Measurements from ENCODE around the gene SHROOM3.

The SHROOM3 gene

GRCh38 chr4:76544725-76545124 lies 109.7 kb downstream of the SHROOM3 start:
- DNase-seq = no peak

GRCh38 chr4:76545226-76545884 lies 110.3 kb downstream of the SHROOM3 start:
- DNase-seq = peak; percentile 1

DNA sequence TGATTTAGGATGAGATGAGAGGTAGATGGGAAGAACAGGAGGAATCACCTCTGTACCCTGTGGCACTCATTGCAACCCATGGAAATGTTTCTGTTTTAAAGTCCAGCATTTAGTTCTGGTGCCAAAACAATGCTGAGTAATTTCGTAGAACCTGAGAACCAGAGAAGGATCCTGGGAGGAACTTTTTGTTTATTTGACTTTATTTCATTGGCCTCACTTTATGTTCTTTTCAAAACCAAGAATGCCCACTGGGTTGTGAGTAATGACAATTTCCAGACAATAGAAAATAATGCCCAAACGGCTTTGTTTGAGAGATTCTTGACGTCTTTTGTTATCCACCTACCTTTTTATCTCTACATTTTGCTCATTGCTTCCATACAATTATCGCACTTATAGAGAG lies 111.3 kb downstream of the SHROOM3 start:
- no peak for DNase-seq

GRCh38 chr4:76546759-76547742 lies 112.0 kb downstream of the SHROOM3 start:
- DNase-seq = no peak

DNA sequence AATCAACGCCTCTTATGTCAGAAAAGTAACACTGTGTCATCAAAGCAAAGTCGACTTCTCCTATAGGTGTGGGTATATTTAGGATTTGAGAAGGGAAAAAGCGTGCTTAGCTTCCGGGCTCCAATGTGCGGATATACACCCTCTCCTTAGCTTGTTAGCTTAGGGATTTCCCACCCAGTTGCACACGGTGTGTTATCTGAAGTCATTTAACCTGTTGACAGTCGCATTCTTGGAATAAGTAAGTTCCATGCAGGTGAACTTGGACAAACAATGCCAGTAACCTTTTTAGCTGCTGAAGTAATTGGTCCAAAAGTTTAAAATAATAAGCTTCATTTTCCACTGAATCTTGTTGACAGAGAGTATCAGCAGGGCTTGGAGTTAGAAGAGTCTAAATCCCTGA lies 113.7 kb downstream of the SHROOM3 start:
- no peak for DNase-seq

DNA sequence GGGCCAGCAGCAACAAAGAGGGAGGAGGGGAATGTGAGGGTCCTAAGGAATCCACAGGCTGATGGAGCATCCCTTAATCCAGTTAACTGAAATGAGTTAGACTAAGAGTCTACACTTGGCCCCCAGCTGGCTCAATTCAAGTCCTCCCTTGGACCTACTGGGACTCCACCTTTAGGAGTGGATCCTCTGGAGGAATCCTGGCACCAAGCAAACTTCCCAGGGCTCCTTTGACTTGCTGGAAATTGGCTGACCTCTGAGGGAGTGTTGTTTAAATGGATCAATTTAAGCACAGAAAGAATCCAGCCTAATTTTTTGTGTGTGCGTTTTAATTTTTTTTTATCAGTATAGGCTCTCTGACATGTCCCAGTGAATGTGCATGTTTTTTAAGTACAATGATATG lies 114.7 kb downstream of the SHROOM3 start:
- no peak for DNase-seq

DNA sequence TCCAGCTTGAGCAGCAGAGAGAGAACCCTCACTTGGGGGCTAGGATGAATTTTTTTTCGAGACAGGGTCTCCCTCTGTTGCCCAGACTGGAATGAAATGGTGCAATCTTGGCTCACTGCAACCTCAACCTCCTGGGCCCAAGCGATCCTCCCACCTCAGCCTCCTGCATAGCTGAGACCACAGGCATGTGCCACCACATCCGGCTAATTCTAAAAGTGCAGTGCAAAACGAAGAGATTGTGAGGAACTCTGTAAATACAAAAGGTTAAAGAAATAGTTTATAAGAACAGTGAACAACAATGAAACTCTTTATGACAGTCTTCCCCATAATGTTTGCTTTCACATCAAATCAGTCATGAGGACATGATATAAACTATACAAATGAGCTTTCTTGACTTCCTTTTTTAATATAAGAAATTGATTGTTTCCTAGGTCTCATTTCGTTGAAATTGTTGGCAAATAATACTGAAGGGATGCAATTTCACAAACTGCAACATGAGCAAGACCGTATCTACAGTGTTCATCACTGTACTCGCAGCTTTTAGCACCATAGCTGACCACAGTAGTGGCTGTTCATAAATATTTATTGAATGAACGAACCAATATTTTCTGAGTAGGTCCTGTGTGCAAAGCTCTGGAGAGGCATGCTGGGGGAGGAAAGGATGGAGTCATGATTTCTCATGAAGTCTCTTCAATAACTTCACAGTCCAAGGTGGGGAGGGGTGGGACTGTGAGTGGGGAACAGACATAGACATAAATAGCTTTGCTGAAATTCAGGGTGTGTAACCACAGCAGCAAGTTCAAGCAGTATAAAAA lies 116.1 kb downstream of the SHROOM3 start:
- DNase-seq = no peak

DNA sequence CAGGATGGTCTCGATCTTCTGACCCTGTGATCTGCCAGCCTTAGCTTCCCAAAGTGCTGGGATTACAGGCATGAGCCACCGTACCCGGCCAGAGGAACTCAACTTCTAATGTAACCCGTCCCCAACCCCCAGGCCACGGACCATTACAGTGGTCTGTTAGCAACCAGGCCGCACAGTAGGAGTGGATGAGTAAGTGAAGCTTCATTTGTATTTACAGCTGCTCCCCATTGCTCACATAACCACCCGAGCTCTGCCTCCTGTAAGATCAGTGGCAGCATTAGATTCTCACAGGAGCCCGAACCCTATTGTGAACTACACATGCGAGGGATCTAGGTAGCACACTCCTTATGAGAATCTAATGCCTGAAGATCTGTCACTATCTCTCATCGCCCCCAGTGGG lies 119.6 kb downstream of the SHROOM3 start:
- no peak for DNase-seq

DNA sequence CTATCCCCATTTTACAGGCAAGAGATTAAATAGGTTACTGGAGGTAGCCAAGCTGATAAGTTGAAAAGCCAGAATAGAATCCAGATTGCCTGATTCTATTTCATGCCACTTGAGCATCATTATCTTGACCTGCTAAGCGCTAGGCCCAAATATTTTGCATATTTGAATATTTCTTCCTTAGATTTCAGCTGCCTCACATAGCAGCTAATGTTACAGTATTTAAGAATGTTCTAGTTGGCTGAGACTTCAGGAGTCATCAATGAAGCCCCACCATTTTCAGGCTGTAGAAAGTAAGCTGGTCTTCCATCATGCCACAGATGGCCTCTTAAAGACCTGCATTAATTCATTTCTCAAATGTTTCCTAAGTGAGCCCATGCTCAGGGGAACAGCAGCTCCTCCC lies 121.4 kb downstream of the SHROOM3 start:
- DNase-seq = no peak

- no peak for DNase-seq
Observed at GRCh38 chr4:76558396-76559235, 123.6 kb downstream of the SHROOM3 start.

- no peak for DNase-seq
Observed at GRCh38 chr4:76559236-76560071, 124.4 kb downstream of the SHROOM3 start.

DNA sequence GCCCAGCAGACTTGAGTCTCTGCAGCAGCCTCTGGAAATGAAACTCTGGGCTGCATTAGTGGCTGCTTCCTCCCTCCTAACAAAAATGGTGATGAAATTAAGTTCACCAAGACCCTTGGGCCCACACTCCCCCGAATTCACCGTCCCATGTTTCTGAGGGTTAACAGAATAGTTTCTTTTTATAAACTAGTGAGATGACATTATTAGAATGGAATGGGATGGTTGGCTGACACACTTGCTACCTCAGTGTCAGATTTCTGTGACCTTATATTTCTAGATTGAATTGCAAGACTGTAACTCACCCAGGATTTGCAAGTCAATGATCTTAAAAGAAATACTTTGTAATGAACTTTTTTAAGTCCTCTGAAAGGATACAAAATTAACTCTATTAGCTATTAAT lies 127.1 kb downstream of the SHROOM3 start:
- DNase-seq = no peak

- no peak for DNase-seq
Observed at GRCh38 chr4:76562836-76563453, 127.9 kb downstream of the SHROOM3 start.

DNA sequence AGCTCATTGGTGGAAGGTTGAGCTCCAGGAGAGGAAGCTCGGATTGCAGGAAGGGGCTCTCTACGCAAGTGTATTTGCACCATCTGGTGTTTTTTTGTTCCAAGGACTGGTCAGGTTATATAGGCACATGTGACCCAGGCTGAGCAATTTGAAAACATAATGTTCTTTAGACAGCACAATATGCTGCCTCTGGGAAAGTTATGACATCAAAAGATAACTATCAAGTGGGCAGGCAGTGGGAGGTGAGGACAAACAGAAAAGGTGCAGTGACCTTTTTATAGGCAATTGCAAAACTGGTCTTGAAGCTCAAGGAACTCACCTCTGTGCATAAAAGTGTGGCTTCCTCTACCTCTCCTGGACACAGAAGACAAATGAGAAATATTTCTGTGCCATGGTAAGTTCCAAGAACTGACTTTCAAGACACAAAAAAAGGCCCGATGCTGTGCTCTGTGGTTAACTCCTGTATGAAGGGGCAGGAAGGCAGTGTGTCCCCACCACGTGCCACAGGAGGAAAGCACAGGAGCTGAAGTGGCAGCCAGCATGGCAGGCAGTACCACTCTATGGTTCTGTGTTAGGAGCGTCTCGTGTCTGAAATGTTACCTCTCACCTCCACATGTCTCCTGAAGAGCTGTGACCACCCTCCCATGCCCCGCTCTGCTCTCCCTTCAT lies 128.6 kb downstream of the SHROOM3 start:
- DNase-seq = no peak

GRCh38 chr4:76564123-76564915 lies 129.3 kb downstream of the SHROOM3 start:
- no peak for DNase-seq

GRCh38 chr4:76568262-76568661 lies 133.2 kb downstream of the SHROOM3 start:
- no peak for DNase-seq

GRCh38 chr4:76569225-76569624 lies 134.2 kb downstream of the SHROOM3 start:
- no peak for DNase-seq

DNA sequence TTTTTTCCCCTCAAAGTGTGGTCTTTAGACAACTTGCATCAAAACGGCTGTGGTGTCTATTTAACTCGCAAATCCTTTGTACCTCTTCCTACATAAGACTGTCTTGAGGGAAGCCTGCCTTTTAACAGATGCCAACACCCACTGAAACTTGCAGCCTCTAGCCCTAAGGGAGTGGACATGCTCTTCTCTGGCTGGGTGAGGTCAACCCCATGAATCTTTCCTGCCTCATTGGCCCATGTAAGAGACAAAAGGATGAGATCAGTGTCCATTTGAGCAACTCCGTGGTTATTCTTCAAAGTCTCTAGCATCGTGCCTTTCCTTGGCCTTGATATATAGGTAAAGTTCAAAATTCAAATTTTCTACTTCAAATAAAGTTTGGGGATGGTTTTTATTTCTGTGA lies 134.7 kb downstream of the SHROOM3 start:
- no peak for DNase-seq
